WTC11 (cell line): ENCODE data around the gene MAML2. TPM values are rescaled to one million over a fixed set of nuclear protein-coding genes. Genes with fewer than 3 reads are reported as not detected.

ENCODE experiments used
- ATAC-seq: fragments of 200-7000 bp; cut with Tn5 transposase; 2 replicates; pipeline ENCODE4 v1.10.0; 2021; ENCODE audit warnings: mild to moderate bottlenecking, moderate library complexity
- CTCF ChIA-PET: fragments of 300-600 bp; sonication (Branson Sonifier 250); formaldehyde crosslinking; loops from one replicate; lab custom pipeline; 2021; ENCODE audit warnings: antibody characterized with exemption; lab: Charles Lee
- POLR2A ChIA-PET: fragments of 350-600 bp; sonication (Branson Sonifier 250); formaldehyde crosslinking; loops from one replicate; lab custom pipeline; 2021; ENCODE audit warnings: antibody characterized with exemption; lab: Charles Lee
- DNase-seq: peaks from one replicate; pipeline ENCODE4 v3.0.0; 2021; ENCODE audit warnings: low spot score
- H3K27ac Mint-ChIP-seq: 2 replicates; pipeline ENCODE4 v1.8.0; 2021; ENCODE audit warnings: mixed read lengths
- H3K27me3 Mint-ChIP-seq: 2 replicates; pipeline ENCODE4 v1.8.0; 2021; ENCODE audit warnings: low read depth, mild to moderate bottlenecking, moderate library complexity, mixed read lengths
- H3K36me3 Mint-ChIP-seq: 2 replicates; pipeline ENCODE4 v1.8.0; 2021; ENCODE audit warnings: mixed read lengths
- H3K4me1 Mint-ChIP-seq: 2 replicates; pipeline ENCODE4 v1.8.0; 2022; ENCODE audit warnings: mixed read lengths
- H3K4me3 Mint-ChIP-seq: 2 replicates; pipeline ENCODE4 v1.8.0; 2021; ENCODE audit warnings: mild to moderate bottlenecking, moderate library complexity, mixed read lengths
- H3K9me3 Mint-ChIP-seq: 2 replicates; pipeline ENCODE4 v1.8.0; 2021; ENCODE audit warnings: mixed read lengths
- ATF2 ChIP-seq: sonication (generic); formaldehyde crosslinking; IDR thresholded peaks from 2 replicates; pipeline ENCODE4 v1.8.1; 2022; ENCODE audit warnings: low read depth, missing genetic modification reagents, borderline replicate concordance
- CREM ChIP-seq: sonication (generic); formaldehyde crosslinking; IDR thresholded peaks from 2 replicates; pipeline ENCODE4 v1.8.1; 2022; ENCODE audit warnings: mild to moderate bottlenecking, missing genetic modification reagents, moderate library complexity
- CTCF ChIP-seq: fragments of 200-600 bp; IDR thresholded peaks from 2 replicates; pipeline ENCODE4 v1.8.0; 2022; ENCODE audit warnings: antibody characterized with exemption
- E2F1 ChIP-seq: sonication (generic); formaldehyde crosslinking; IDR thresholded peaks from 2 replicates; pipeline ENCODE4 v1.8.0; 2022; ENCODE audit warnings: mild to moderate bottlenecking, missing genetic modification reagents
- ELF4 ChIP-seq: sonication (generic); formaldehyde crosslinking; IDR thresholded peaks from 2 replicates; pipeline ENCODE4 v1.8.1; 2022; ENCODE audit warnings: low read depth, mild to moderate bottlenecking, moderate library complexity, missing genetic modification reagents
- ETV6 ChIP-seq: sonication (generic); formaldehyde crosslinking; IDR thresholded peaks from 2 replicates; pipeline ENCODE4 v1.8.1; 2022; ENCODE audit warnings: mild to moderate bottlenecking, missing genetic modification reagents
- FOXK1 ChIP-seq: sonication (generic); formaldehyde crosslinking; IDR thresholded peaks from 2 replicates; pipeline ENCODE4 v1.8.0; 2022; ENCODE audit warnings: mild to moderate bottlenecking, moderate library complexity, missing genetic modification reagents
- FOXP1 ChIP-seq: sonication (generic); formaldehyde crosslinking; IDR thresholded peaks from 2 replicates; pipeline ENCODE4 v1.8.0; 2022; ENCODE audit warnings: missing genetic modification reagents, mild to moderate bottlenecking, moderate library complexity, borderline replicate concordance
- GRHL2 ChIP-seq: fragments of 250-450 bp; sonication (Bioruptor Pico); IDR thresholded peaks from 2 replicates; pipeline ENCODE4 v1.8.0; 2022; ENCODE audit warnings: mild to moderate bottlenecking, moderate library complexity; ENCODE audit not compliant: insufficient replicate concordance, severe bottlenecking
- KAT7 ChIP-seq: sonication (generic); formaldehyde crosslinking; IDR thresholded peaks from 2 replicates; pipeline ENCODE4 v1.8.1; 2023; ENCODE audit warnings: missing genetic modification reagents, mild to moderate bottlenecking, borderline replicate concordance
- NFATC4 ChIP-seq: fragments of 250-450 bp; sonication (Bioruptor Pico); IDR thresholded peaks from 2 replicates; pipeline ENCODE4 v1.9.0; 2021; ENCODE audit warnings: mild to moderate bottlenecking
- PREB ChIP-seq: sonication (generic); formaldehyde crosslinking; IDR thresholded peaks from 2 replicates; pipeline ENCODE4 v1.8.1; 2022; ENCODE audit warnings: mild to moderate bottlenecking, missing genetic modification reagents, moderate library complexity, borderline replicate concordance
- SMAD3 ChIP-seq: sonication (generic); formaldehyde crosslinking; IDR thresholded peaks from 2 replicates; pipeline ENCODE4 v1.8.0; 2022; ENCODE audit warnings: missing genetic modification reagents, mild to moderate bottlenecking, borderline replicate concordance
- SP1 ChIP-seq: sonication (generic); formaldehyde crosslinking; conservative IDR thresholded peaks from 2 replicates; pipeline ENCODE4 v1.8.1; 2022; ENCODE audit warnings: missing genetic modification reagents
- ZNF219 ChIP-seq: sonication (generic); formaldehyde crosslinking; IDR thresholded peaks from 2 replicates; pipeline ENCODE4 v1.8.0; 2023; ENCODE audit warnings: missing genetic modification reagents, mild to moderate bottlenecking, borderline replicate concordance
- ZNF232 ChIP-seq: sonication (generic); formaldehyde crosslinking; IDR thresholded peaks from 2 replicates; pipeline ENCODE4 v1.8.0; 2022; ENCODE audit warnings: mild to moderate bottlenecking, missing genetic modification reagents
- ZNF263 ChIP-seq: sonication (generic); formaldehyde crosslinking; IDR thresholded peaks from 2 replicates; pipeline ENCODE4 v1.8.1; 2022; ENCODE audit warnings: low read depth, mild to moderate bottlenecking, moderate library complexity, missing genetic modification reagents
- ZNF396 ChIP-seq: fragments of 250-450 bp; sonication (Bioruptor Pico); IDR thresholded peaks from 2 replicates; pipeline ENCODE4 v1.8.0; 2021; ENCODE audit warnings: mild to moderate bottlenecking, moderate library complexity, borderline replicate concordance
- ZNF512 ChIP-seq: sonication (generic); formaldehyde crosslinking; IDR thresholded peaks from 2 replicates; pipeline ENCODE4 v1.8.1; 2022; ENCODE audit warnings: missing genetic modification reagents, borderline replicate concordance
- ZSCAN18 ChIP-seq: fragments of 250-450 bp; sonication (Bioruptor Pico); IDR thresholded peaks from 2 replicates; pipeline ENCODE4 v2.1.2; 2022; ENCODE audit warnings: mild to moderate bottlenecking, moderate library complexity
- total RNA-seq: library from RNA; stranded (reverse); gene quantifications from 3 replicates; pipeline ENCODE4 v1.2.3, GENCODE V29; 2021

Gene MAML2
- total RNA-seq, 1 experiment from 2014 or later: 8.1 TPM

GRCh38 chr11:95985174-95985808, 357.7 kb downstream of the MAML2 start:
- POLR2A ChIA-PET: no interaction called here
- TF ChIP-seq ZNF232 (no peak), ELF4 (no peak), FOXP1 (no peak)
- TF ChIP-seq, all 79 proteins: peak for 0
- ATAC-seq: no peak
- H3K27me3 Mint-ChIP-seq: no peaks in the 10 kb centered on the region
- H3K27ac Mint-ChIP-seq: no peak overlapping the region
- no peak for DNase-seq
- CTCF ChIA-PET: interaction anchor here (1.1 kb wide), 1 partner anchor 136 kb away, joined by 3 read pairs; no protein-coding TSS in a partner anchor
- no peaks in the 10 kb centered on the region for H3K36me3 Mint-ChIP-seq
- no peak overlapping the region for H3K4me3 Mint-ChIP-seq
- peaks cover 18% of the 10 kb centered on the region for H3K4me1 Mint-ChIP-seq
- H3K9me3 Mint-ChIP-seq: no peaks in the 10 kb centered on the region

GRCh38 chr11:95984072-95984471, 358.9 kb downstream of the MAML2 start:
- Mint-ChIP-seq H3K27me3 (no peaks in the 10 kb centered on the region), H3K4me1 (peaks cover 6% of the 10 kb centered on the region), H3K9me3 (no peaks in the 10 kb centered on the region), H3K27ac (no peak overlapping the region)
- ChIA-PET CTCF (no interaction called here), POLR2A (no interaction called here)
- no peak for DNase-seq
- no peak for TF ChIP-seq FOXK1 (CRISPR knock-in tag)
- no peak for TF ChIP-seq ZNF396 (CRISPR knock-in tag)
- no peak for TF ChIP-seq PREB (CRISPR knock-in tag)
- no peak for TF ChIP-seq KAT7 (CRISPR knock-in tag)
- TF ChIP-seq ATF2 (CRISPR knock-in tag): no peak
- TF ChIP-seq ZNF512 (CRISPR knock-in tag): no peak
- TF ChIP-seq, all 79 proteins: peak for 0
- Mint-ChIP-seq H3K36me3 (no peaks in the 10 kb centered on the region; the same call in 1 of the 2 replicates), H3K4me3 (no peak overlapping the region)
- ATAC-seq: no peak

GRCh38 chr11:95977534-95978174, 365.3 kb downstream of the MAML2 start:
- Mint-ChIP-seq H3K9me3 (no peaks in the 10 kb centered on the region), H3K4me1 (no peaks in the 10 kb centered on the region), H3K36me3 (no peaks in the 10 kb centered on the region; the same call in 1 of the 2 replicates), H3K27ac (no peak overlapping the region), H3K4me3 (no peak overlapping the region), H3K27me3 (no peaks in the 10 kb centered on the region)
- no peak for DNase-seq
- ATAC-seq: no peak
- ChIA-PET CTCF (interaction anchor here (1.3 kb wide), 1 partner anchor 487 kb away, joined by 3 read pairs; no protein-coding TSS in a partner anchor), POLR2A (no interaction called here)
- no peak for TF ChIP-seq CREM (CRISPR knock-in tag)
- no peak for TF ChIP-seq FOXP1
- TF ChIP-seq CTCF: no peak
- TF ChIP-seq GRHL2: no peak
- no peak for TF ChIP-seq SP1
- TF ChIP-seq SMAD3 (CRISPR knock-in tag): no peak
- no peak for TF ChIP-seq ZNF232
- TF ChIP-seq ZNF263 (CRISPR knock-in tag): no peak
- TF ChIP-seq ZSCAN18 (CRISPR knock-in tag): no peak
- no peak for TF ChIP-seq NFATC4 (CRISPR knock-in tag)
- no peak for TF ChIP-seq ETV6 (CRISPR knock-in tag)
- no peak for TF ChIP-seq E2F1
- TF ChIP-seq ZNF219 (CRISPR knock-in tag): no peak
